K562 (cell line): ENCODE results near the gene TRDMT1. TPM values are rescaled to one million over a fixed set of nuclear protein-coding genes. Genes with fewer than 3 reads are reported as not detected.
A peak's percentile ranks its signal among the peaks of the same experiment; 100 is the strongest.

Experiments
- BCOR ChIP-seq: fragments of 450-650 bp; IDR thresholded peaks from 2 replicates; pipeline ENCODE4 v1.6.1; 2016
- CSDE1 ChIP-seq, 2 experiments: fragments of 450-650 bp; IDR thresholded peaks; 2 replicates each; pipeline ENCODE4 v1.6.1; 2016; ENCODE audit warnings: mild to moderate bottlenecking in 1 of 2
- DNMT1 ChIP-seq: fragments of 450-650 bp; IDR thresholded peaks from 2 replicates; pipeline ENCODE4 v1.6.1; 2016; ENCODE audit warnings: antibody characterized with exemption, mild to moderate bottlenecking
- EP300 ChIP-seq: IDR thresholded peaks from 2 replicates; pipeline ENCODE4 v1.6.1; 2012; ENCODE audit warnings: low read length, improper control_type of control experiment
- GTF2E2 ChIP-seq: fragments of 200-800 bp; sonication (Bioruptor generic); IDR thresholded peaks from 2 replicates; pipeline ENCODE4 v1.6.1; 2016; ENCODE audit warnings: missing genetic modification characterization, missing compliant biosample characterization
- HNRNPH1 ChIP-seq: fragments of 200-400 bp; formaldehyde crosslinking; optimal IDR thresholded peaks from 2 replicates; pipeline ENCODE3; 2017; ENCODE audit warnings: low read depth, mild to moderate bottlenecking, low read length, moderate library complexity
- HOXB6 ChIP-seq: fragments of 250-450 bp; sonication (Bioruptor Pico); IDR thresholded peaks from 2 replicates; pipeline ENCODE4 v1.5.1; 2022; ENCODE audit warnings: mild to moderate bottlenecking, borderline replicate concordance
- KDM1A ChIP-seq, 2 experiments: fragments of 450-650 bp; IDR thresholded peaks; 2 replicates each; pipeline ENCODE4 v1.6.1; 2016; ENCODE audit warnings: mild to moderate bottlenecking in 2 of 2
- MEF2D ChIP-seq: conservative IDR thresholded peaks from 2 replicates; pipeline ENCODE4 v1.6.1; 2016; ENCODE audit warnings: low read depth, missing genetic modification characterization, missing compliant biosample characterization
- MEIS2 ChIP-seq: fragments of 450-650 bp; IDR thresholded peaks from 2 replicates; pipeline ENCODE4 v1.6.1; 2014; ENCODE audit warnings: mild to moderate bottlenecking; ENCODE audit not compliant: partially characterized antibody
- NFIC ChIP-seq: fragments of 450-650 bp; IDR thresholded peaks from 2 replicates; pipeline ENCODE4 v1.6.1; 2017; ENCODE audit warnings: mild to moderate bottlenecking, inconsistent platforms
- PCBP2 ChIP-seq: fragments of 200-400 bp; formaldehyde crosslinking; IDR thresholded peaks from 2 replicates; pipeline ENCODE4 v1.6.1; 2018; ENCODE audit warnings: low read length, low read depth, mild to moderate bottlenecking, moderate library complexity; ENCODE audit not compliant: poor library complexity, severe bottlenecking
- RBM25 ChIP-seq: fragments of 200-400 bp; formaldehyde crosslinking; IDR thresholded peaks from 2 replicates; pipeline ENCODE4 v1.6.1; 2018; ENCODE audit warnings: low read length, low read depth, moderate library complexity; ENCODE audit not compliant: severe bottlenecking
- RBM34 ChIP-seq: fragments of 200-400 bp; formaldehyde crosslinking; IDR thresholded peaks from 2 replicates; pipeline ENCODE4 v1.6.1; 2018; ENCODE audit warnings: low read length, borderline replicate concordance; ENCODE audit not compliant: insufficient read depth
- RCOR1 ChIP-seq, 2 experiments: IDR thresholded peaks; 2 replicates each; pipeline ENCODE4 v1.6.1; 2012; ENCODE audit warnings: low read depth in 2 of 2, low read length in 2 of 2, borderline replicate concordance in 1 of 2, improper control_type of control experiment in 1 of 2
- SMARCA4 ChIP-seq: fragments of 450-650 bp; IDR thresholded peaks from 2 replicates; pipeline ENCODE4 v1.6.1; 2016
- TCF7L2 ChIP-seq: fragments of 150-350 bp; IDR thresholded peaks from 2 replicates; pipeline ENCODE4 v1.6.1; 2016; ENCODE audit warnings: low read depth, mild to moderate bottlenecking, low read length, moderate library complexity
- U2AF1 ChIP-seq: fragments of 200-400 bp; formaldehyde crosslinking; optimal IDR thresholded peaks from 2 replicates; pipeline ENCODE3; 2017; ENCODE audit warnings: mild to moderate bottlenecking, low read depth, low read length, moderate library complexity
- ZBED1 ChIP-seq: IDR thresholded peaks from 2 replicates; pipeline ENCODE4 v1.6.1; 2014
- ZNF140 ChIP-seq: fragments of 250-450 bp; sonication (Bioruptor Pico); IDR thresholded peaks from 2 replicates; pipeline ENCODE4 v1.8.0; 2021; ENCODE audit warnings: moderate library complexity, mild to moderate bottlenecking, inconsistent platforms
- ZNF146 ChIP-seq: IDR thresholded peaks from one replicate; pipeline ENCODE4 v1.6.1; 2018; ENCODE audit warnings: missing compliant biosample characterization; ENCODE audit not compliant: unreplicated experiment
- ZNF224 ChIP-seq: sonication (generic); formaldehyde crosslinking; IDR thresholded peaks from 2 replicates; pipeline ENCODE4 v1.8.0; 2022; ENCODE audit warnings: mild to moderate bottlenecking, missing genetic modification reagents
- ZNF239 ChIP-seq: fragments of 250-450 bp; sonication (Bioruptor Pico); IDR thresholded peaks from 2 replicates; pipeline ENCODE4 v1.4.0; 2020; ENCODE audit warnings: mild to moderate bottlenecking
- ZNF780A ChIP-seq: fragments of 250-450 bp; sonication (Bioruptor Pico); IDR thresholded peaks from 2 replicates; pipeline ENCODE4 v1.5.0; 2021; ENCODE audit warnings: mild to moderate bottlenecking
- polyA plus RNA-seq, 8 experiments: library from polyadenylated mRNA; depleted of rRNA in 4 of 8; stranded (reverse) in 5 of 8; unstranded in 3 of 8; fragments of >200 nt; fragmentation: Nextera tagmentation in 2 of 8; fragmentation: Illumina TruSeq in 1 of 8; extraction: Ambion mirVana in 2 of 8; extraction: Trizol in 1 of 8; gene quantifications; 2 replicates each; pipeline versions ENCODE4 v1.2.1 to v1.2.3, GENCODE V29; 2011 to 2014; ENCODE audit warnings: inconsistent platforms in 1 of 8, missing spikeins in 1 of 8
- total RNA-seq, 7 experiments: library from RNA; depleted of rRNA in 6 of 7; stranded (reverse); fragments of >200 nt in 6 of 7; fragmentation: Illumina TruSeq in 2 of 7; extraction: Trizol in 2 of 7; gene quantifications; 2 replicates each; pipeline versions ENCODE4 v1.2.1 to v1.2.3, GENCODE V29; 2011 to 2021; ENCODE audit warnings: low replicate concordance in 1 of 7
- TF ChIP-seq, protein P1 (sequence below): IDR thresholded peaks from 3 replicates; pipeline ENCODE4 v1.6.1; 2011; ENCODE audit warnings: borderline replicate concordance, mild to moderate bottlenecking, moderate library complexity; ENCODE audit not compliant: insufficient read length; ENCODE audit errors: extremely low read depth
- TF ChIP-seq, protein P2 (sequence below): conservative IDR thresholded peaks from 2 replicates; pipeline ENCODE4 v1.6.1; 2011; ENCODE audit warnings: low read depth, mild to moderate bottlenecking, low read length; ENCODE audit not compliant: control insufficient read depth
- TF ChIP-seq, protein P3 (sequence below), 2 experiments: fragments of 450-650 bp in 1 of 2; sonication (generic) in 1 of 2; formaldehyde crosslinking in 1 of 2; IDR thresholded peaks in 1 of 2; conservative IDR thresholded peaks in 1 of 2; 2 replicates each; pipeline versions ENCODE4 v1.6.1 to v1.8.1; 2016 to 2023; ENCODE audit warnings: mild to moderate bottlenecking in 2 of 2, moderate library complexity in 2 of 2, inconsistent platforms in 1 of 2, missing genetic modification reagents in 1 of 2

The TRDMT1 gene
- total and polyA plus RNA-seq, 9 of the 15 experiments (the other 6 are each of a cell fraction or from before 2014, with no cell fraction given), result 5.4 to 12.6 (median 9.3) TPM

DNA sequence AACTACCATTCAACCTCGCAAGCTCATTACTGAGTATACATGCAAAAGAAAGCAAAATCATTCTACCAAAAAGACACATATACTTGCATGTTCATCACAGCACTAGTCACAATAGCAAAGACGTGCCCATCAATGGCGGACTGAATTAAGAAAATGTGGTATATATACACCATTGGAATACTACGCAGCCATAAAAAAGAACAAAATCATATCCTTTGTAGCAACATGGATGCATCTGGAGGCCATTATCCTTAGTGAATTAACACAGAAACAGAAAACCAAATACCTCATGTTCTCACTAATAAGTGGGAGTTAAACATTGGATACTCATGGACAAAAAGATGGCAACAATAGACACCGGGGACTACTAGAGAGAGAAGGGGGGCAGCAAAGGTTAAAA lies 6.4 kb downstream of the TRDMT1 start (continued):
- TF ChIP-seq, protein P1, sequence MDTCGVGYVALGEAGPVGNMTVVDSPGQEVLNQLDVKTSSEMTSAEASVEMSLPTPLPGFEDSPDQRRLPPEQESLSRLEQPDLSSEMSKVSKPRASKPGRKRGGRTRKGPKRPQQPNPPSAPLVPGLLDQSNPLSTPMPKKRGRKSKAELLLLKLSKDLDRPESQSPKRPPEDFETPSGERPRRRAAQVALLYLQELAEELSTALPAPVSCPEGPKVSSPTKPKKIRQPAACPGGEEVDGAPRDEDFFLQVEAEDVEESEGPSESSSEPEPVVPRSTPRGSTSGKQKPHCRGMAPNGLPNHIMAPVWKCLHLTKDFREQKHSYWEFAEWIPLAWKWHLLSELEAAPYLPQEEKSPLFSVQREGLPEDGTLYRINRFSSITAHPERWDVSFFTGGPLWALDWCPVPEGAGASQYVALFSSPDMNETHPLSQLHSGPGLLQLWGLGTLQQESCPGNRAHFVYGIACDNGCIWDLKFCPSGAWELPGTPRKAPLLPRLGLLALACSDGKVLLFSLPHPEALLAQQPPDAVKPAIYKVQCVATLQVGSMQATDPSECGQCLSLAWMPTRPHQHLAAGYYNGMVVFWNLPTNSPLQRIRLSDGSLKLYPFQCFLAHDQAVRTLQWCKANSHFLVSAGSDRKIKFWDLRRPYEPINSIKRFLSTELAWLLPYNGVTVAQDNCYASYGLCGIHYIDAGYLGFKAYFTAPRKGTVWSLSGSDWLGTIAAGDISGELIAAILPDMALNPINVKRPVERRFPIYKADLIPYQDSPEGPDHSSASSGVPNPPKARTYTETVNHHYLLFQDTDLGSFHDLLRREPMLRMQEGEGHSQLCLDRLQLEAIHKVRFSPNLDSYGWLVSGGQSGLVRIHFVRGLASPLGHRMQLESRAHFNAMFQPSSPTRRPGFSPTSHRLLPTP, result no peak
- TF ChIP-seq MEF2D (no peak), U2AF1 (no peak), BCOR (peak; percentile 81), ZNF239 (CRISPR knock-in tag) (no peak), GTF2E2 (tag) (no peak), CSDE1 (IDR thresholded peaks at IDR 0.05) (no peak), RCOR1 (IDR thresholded peaks at IDR 0.05; ENCODE audit: borderline replicate concordance in 1 of 2, low read depth in 2 of 2, low read length in 2 of 2) (peak in 1 of 2 experiments; percentile 49; a peak in 1 of 4 replicates), NFIC (no peak), HNRNPH1 (no peak), MEIS2 (no peak), SMARCA4 (no peak), ZNF140 (CRISPR knock-in tag) (no peak), RBM34 (no peak), HOXB6 (CRISPR knock-in tag) (no peak), DNMT1 (no peak), KDM1A (IDR thresholded peaks at IDR 0.05) (peak; percentile 47 to 54; a peak in 3 of 4 replicates), ZBED1 (no peak), ZNF224 (no peak), ZNF146 (CRISPR knock-in tag) (peak; percentile 98), ZNF780A (no peak), PCBP2 (no peak), EP300 (no peak), TCF7L2 (no peak), RBM25 (peak; percentile 62)
- TF ChIP-seq, protein P2, sequence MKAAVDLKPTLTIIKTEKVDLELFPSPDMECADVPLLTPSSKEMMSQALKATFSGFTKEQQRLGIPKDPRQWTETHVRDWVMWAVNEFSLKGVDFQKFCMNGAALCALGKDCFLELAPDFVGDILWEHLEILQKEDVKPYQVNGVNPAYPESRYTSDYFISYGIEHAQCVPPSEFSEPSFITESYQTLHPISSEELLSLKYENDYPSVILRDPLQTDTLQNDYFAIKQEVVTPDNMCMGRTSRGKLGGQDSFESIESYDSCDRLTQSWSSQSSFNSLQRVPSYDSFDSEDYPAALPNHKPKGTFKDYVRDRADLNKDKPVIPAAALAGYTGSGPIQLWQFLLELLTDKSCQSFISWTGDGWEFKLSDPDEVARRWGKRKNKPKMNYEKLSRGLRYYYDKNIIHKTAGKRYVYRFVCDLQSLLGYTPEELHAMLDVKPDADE, result no peak
- TF ChIP-seq, protein P3, sequence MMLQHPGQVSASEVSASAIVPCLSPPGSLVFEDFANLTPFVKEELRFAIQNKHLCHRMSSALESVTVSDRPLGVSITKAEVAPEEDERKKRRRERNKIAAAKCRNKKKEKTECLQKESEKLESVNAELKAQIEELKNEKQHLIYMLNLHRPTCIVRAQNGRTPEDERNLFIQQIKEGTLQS (IDR thresholded peaks at IDR 0.05), result no peak
- TF ChIP-seq, protein P3 (CRISPR knock-in tag; conservative IDR thresholded peaks at IDR 0.05), result no peak
